Mammary epithelial cell (primary cell): ENCODE data around the gene FPGS.

Experiments
- CTCF ChIP-seq, 2 donors: IDR thresholded peaks in 1 of 2; conservative IDR thresholded peaks in 1 of 2; 2 replicates each; pipeline ENCODE4 v1.5.1; 2011 to 2012; ENCODE audit warnings: inconsistent platforms in 2 of 2, low read length in 2 of 2, mild to moderate bottlenecking in 2 of 2, control low read depth in 1 of 2, low read depth in 1 of 2; ENCODE audit not compliant: insufficient read depth in 1 of 2; ENCODE audit errors: extremely low read depth in 1 of 2
- EZH2 ChIP-seq: IDR thresholded peaks from 2 replicates; pipeline ENCODE4 v1.6.1; 2012; ENCODE audit warnings: low read length, inconsistent platforms, borderline replicate concordance

- peak; percentile 3 to 34 for TF ChIP-seq CTCF (conservative IDR thresholded peaks at IDR 0.05 in 1 of 2, IDR thresholded peaks at IDR 0.05 in 1 of 2; ENCODE audit: extremely low read depth in 1 of 2, insufficient read depth in 1 of 2, low read depth in 1 of 2, low read length in 2 of 2)
- no peak for TF ChIP-seq EZH2
Measured at GRCh38 chr9:127805620-127806019, 2.9 kb downstream of the FPGS start.
